ENCODE results near the gene TP73. TPM values are rescaled to one million over a fixed set of nuclear protein-coding genes. Genes with fewer than 3 reads are reported as not detected.

Gene TP73
- total RNA-seq, 6 experiments from 2014 or later = 0.05 to 2.3 (median 0.32) TPM

DNA sequence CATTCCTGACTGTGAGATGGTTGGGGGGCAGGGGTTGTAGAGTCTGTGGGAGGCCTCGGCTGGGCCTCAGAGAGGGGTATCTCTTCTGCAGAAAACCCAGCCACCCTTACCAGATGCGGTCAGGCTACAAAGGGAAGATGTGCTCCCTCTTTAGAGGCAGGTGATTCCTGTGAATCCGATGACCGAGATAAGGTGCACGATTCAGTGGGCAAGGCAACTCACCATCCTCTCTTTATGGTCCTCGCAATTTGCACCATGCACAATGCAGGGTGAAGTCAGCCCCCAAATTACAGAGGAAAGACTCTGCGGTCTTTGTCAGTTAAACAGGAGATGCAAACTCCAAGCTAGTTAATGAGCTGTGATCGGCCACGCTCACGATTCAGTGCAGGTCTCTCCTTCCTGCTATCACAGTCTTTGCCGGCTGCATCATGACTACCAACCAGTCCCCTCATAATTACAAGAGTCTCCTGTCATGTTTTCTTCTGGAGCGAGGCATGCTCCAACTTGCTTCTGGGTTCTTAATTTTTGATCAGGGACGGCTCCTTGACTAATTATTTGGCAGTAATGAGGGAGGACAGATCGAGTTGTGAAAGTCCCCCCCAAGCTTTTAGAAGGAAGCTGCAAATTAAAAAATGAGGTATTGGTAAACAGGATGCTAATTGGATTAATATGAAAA is 12.5 kb downstream of the TP73 start:
- ATAC-seq (no peak), DNase-seq (peak in 2 of 3 donors; percentile 9 to 41)
- intact Hi-C loops (cut with DNase I) = no loop called here
- Histone ChIP-seq H3K27ac (no peak overlapping the region), H3K27me3 (no peaks in the 10 kb centered on the region), H3K4me1 (peaks cover 0 to 5% (median 2%) of the 10 kb centered on the region in 4 donors), H3K9me3 (no peaks in the 10 kb centered on the region), H3K4me3 (no peak overlapping the region), H3K36me3 (no peaks in the 10 kb centered on the region)
- TF ChIP-seq, protein P1, sequence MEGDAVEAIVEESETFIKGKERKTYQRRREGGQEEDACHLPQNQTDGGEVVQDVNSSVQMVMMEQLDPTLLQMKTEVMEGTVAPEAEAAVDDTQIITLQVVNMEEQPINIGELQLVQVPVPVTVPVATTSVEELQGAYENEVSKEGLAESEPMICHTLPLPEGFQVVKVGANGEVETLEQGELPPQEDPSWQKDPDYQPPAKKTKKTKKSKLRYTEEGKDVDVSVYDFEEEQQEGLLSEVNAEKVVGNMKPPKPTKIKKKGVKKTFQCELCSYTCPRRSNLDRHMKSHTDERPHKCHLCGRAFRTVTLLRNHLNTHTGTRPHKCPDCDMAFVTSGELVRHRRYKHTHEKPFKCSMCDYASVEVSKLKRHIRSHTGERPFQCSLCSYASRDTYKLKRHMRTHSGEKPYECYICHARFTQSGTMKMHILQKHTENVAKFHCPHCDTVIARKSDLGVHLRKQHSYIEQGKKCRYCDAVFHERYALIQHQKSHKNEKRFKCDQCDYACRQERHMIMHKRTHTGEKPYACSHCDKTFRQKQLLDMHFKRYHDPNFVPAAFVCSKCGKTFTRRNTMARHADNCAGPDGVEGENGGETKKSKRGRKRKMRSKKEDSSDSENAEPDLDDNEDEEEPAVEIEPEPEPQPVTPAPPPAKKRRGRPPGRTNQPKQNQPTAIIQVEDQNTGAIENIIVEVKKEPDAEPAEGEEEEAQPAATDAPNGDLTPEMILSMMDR (IDR thresholded peaks at IDR 0.05) = no peak
- no peak for TF ChIP-seq POLR2A (IDR thresholded peaks at IDR 0.05)
- 75% methylated on average over 6 of the region's 14 CpGs for WGBS (ENCODE audit: insufficient coverage, low coverage, low lambda C conversion rate, missing lambda C conversion rate)

DNA sequence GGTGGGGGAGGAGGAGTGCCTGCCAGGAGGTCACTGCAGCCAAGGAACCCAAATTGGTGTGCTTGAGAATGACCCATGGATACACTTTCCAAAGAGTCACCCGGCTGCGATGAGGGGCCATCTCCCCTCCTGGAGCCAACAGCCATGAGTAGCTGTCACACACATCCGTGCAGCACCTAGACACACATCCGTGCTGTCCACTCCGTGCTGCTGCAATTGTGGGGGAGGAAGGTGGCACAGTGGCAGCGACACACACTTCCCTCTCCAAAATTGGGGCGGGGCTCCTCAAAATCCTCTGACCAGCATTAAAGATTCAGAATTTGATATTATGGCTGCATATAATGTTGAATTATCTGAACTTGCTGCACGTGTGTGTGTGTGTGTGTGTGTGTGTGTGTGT is 15.8 kb downstream of the TP73 start:
- H3K4me3 ChIP-seq = no peak overlapping the region
- WGBS (ENCODE audit: insufficient coverage, low coverage, low lambda C conversion rate, missing lambda C conversion rate) = 58% methylated on average over 3 of the region's 8 CpGs
- DNase-seq (peak; percentile 11 to 49 (median 40)), ATAC-seq (no peak)
- H3K4me1 ChIP-seq = peaks cover 0 to 5% (median 2%) of the 10 kb centered on the region in 4 donors
- no peaks in the 10 kb centered on the region for H3K36me3 ChIP-seq
- no peaks in the 10 kb centered on the region for H3K27me3 ChIP-seq
- TF ChIP-seq POLR2A (IDR thresholded peaks at IDR 0.05) = no peak
- TF ChIP-seq, protein P1 (IDR thresholded peaks at IDR 0.05) = no peak
- H3K27ac ChIP-seq = no peak overlapping the region
- no peaks in the 10 kb centered on the region for H3K9me3 ChIP-seq
- intact Hi-C loops (cut with DNase I) = no loop called here

DNA sequence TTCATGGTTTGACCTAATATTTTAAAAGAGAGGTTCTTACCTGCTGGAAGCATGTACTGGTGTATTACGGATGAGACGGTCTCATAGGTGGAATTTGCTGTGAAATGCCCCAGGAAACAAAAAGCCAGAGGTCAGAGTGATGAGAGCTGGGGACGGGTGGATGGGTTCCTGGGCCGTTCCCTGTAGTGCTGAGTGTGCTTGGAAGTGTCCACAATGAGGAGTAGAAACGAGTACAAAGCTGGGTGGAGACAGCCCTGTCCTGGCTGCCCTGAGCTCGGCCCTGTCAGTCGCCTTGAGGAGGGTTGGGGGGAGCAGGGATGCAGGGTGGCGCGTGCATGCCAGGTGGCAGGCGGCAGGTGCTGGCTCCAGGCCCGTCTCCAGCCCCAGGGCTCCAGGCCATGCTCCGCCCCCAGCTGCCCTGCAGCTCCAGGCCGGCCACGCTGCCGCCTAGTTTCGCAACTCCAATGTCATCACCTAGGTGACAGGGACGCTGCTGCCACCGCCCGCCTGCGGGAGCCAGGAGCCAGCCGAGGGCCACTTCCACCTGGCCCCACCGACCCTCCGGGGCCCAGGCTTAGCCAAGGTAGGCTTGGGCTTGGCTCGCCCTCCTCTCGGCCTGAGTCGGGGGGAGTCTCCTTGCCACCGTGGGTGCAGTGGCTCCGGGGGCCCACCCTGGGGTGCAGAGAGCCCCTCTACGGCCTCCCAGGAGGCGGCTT is 16.4 kb downstream of the TP73 start:
- Histone ChIP-seq H3K9me3 (no peaks in the 10 kb centered on the region), H3K36me3 (no peaks in the 10 kb centered on the region), H3K27ac (no peak overlapping the region), H3K4me3 (no peak overlapping the region), H3K4me1 (peaks cover 0 to 5% (median 2%) of the 10 kb centered on the region in 4 donors), H3K27me3 (no peaks in the 10 kb centered on the region)
- WGBS (ENCODE audit: insufficient coverage, low coverage, low lambda C conversion rate, missing lambda C conversion rate) = 28% methylated on average over 4 of the region's 30 CpGs
- intact Hi-C loops (cut with DNase I) = no loop called here
- TF ChIP-seq, protein P1 (IDR thresholded peaks at IDR 0.05) = no peak
- no peak for TF ChIP-seq POLR2A (IDR thresholded peaks at IDR 0.05)
- peak; percentile 91 to 97 (median 96) for ATAC-seq
- DNase-seq = peak; percentile 93 to 96 (median 94)

DNA sequence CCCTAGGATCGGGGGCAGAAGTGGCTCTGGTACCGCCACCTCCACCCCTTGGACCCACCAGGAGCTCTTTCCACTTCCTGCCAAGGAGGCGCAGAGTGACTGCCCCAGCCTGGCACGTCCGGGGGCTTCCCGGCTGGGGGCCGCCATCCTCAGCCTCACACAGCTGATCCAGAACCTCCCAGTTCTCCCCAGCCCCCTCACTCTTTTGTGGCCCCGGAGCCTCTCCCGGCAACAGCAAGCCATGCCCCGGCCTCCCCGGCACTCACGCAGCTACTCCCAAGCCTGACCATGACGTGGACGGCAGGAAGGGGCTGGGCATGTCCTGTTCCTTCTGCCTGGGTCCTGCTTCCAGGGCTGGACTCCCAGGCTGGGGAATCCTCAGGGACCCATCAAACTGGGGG is 17.1 kb downstream of the TP73 start:
- Histone ChIP-seq H3K4me3 (no peak overlapping the region), H3K27me3 (no peaks in the 10 kb centered on the region), H3K9me3 (no peaks in the 10 kb centered on the region), H3K36me3 (no peaks in the 10 kb centered on the region), H3K27ac (no peak overlapping the region), H3K4me1 (peaks cover 0 to 5% (median 2%) of the 10 kb centered on the region in 4 donors)
- ATAC-seq = no peak
- TF ChIP-seq, protein P1 (IDR thresholded peaks at IDR 0.05) = no peak
- no peak for TF ChIP-seq POLR2A (IDR thresholded peaks at IDR 0.05)
- peak in 2 of 3 donors; percentile 20 to 53 for DNase-seq
- intact Hi-C loops (cut with DNase I) = no loop called here
- no CpG with 5 or more reads among the region's 14 CpGs for WGBS (ENCODE audit: insufficient coverage, low coverage, low lambda C conversion rate, missing lambda C conversion rate)

All from right lobe of liver (tissue), 6 donors.